K562 (cell line): ENCODE data around the gene ATCAY. TPM values are rescaled to one million over a fixed set of nuclear protein-coding genes. Genes with fewer than 3 reads are reported as not detected.

Experiments
- ATAC-seq: fragments of 200-7000 bp; cut with Tn5 transposase; 3 replicates; pipeline ENCODE4 v1.9.1; 2020; ENCODE audit warnings: moderate library complexity
- BruUV-seq: library from RNA; stranded (reverse); fragments of 400-500 nt; replicated peaks from 2 replicates; lab custom pipeline; 2021; lab: Mats Ljungman, UMichigan
- CTCF ChIA-PET: fragments of 300-600 bp; formaldehyde crosslinking; extraction: SDS; loops from one replicate; lab custom pipeline; 2021; ENCODE audit warnings: low intra/inter-chr PET ratio; lab: Yijun Ruan, JAX
- POLR2A ChIA-PET: fragments of 300-600, 350-650 bp; sonication (Branson Sonifier 250); formaldehyde crosslinking; extraction: SDS; loops from one replicate; lab custom pipeline; 2021; ENCODE audit warnings: antibody characterized with exemption, inconsistent platforms; lab: Yijun Ruan, JAX
- DNase-seq, 4 experiments: peaks; one replicate each; pipeline versions ENCODE4 v3.0.0 to v3.0.0-alpha.2; 2011 to 2018; ENCODE audit warnings: low spot score in 3 of 4, mixed read lengths in 3 of 4; ENCODE audit errors: extremely low read depth in 1 of 4
- FAIRE-seq: peaks from 2 replicates; lab custom pipeline; 2011; peaks lifted over from hg19 to GRCh38; lab: Jason Lieb, UNC
- H2AFZ ChIP-seq: 2 replicates; pipeline ENCODE4 v1.6.0; 2011; ENCODE audit warnings: low read depth, low read length, control low read depth, inconsistent platforms
- H3K27ac ChIP-seq: fragments of 200-600 bp; 3 replicates; pipeline ENCODE4 v1.8.0; 2011; ENCODE audit warnings: low read depth, mild to moderate bottlenecking, control low read depth, inconsistent platforms, low read length, moderate library complexity, mixed read lengths; ENCODE audit errors: extremely low read depth
- H3K27me3 ChIP-seq, 2 experiments: fragments of 300-600 bp in 1 of 2; 2 replicates in 1 of 2; 3 replicates in 1 of 2; pipeline versions ENCODE4 v1.6.0 to v1.8.0; 2011; ENCODE audit warnings: inconsistent platforms in 2 of 2, low read length in 2 of 2, mild to moderate bottlenecking in 1 of 2, mixed read lengths in 1 of 2, moderate library complexity in 1 of 2; ENCODE audit not compliant: control insufficient read depth in 2 of 2, insufficient read depth in 2 of 2
- H3K36me3 ChIP-seq: fragments of 300-600 bp; 3 replicates; pipeline ENCODE4 v1.8.0; 2011; ENCODE audit warnings: mild to moderate bottlenecking, low read length, inconsistent platforms; ENCODE audit not compliant: control insufficient read depth, insufficient read depth
- H3K4me1 ChIP-seq, 2 experiments: fragments of 200-600 bp in 1 of 2; replicated peaks in 1 of 2; 2 replicates in 1 of 2; 3 replicates in 1 of 2; pipeline versions ENCODE4 v1.5.1 to v1.8.0; 2011; ENCODE audit warnings: inconsistent platforms in 2 of 2, low read length in 2 of 2, mild to moderate bottlenecking in 1 of 2, mixed read lengths in 1 of 2, moderate library complexity in 1 of 2; ENCODE audit not compliant: control insufficient read depth in 2 of 2, insufficient read depth in 2 of 2
- H3K4me2 ChIP-seq: 2 replicates; pipeline ENCODE4 v1.6.1; 2011; ENCODE audit warnings: low read length, control low read depth, inconsistent platforms, mixed read lengths; ENCODE audit not compliant: insufficient read depth
- H3K4me3 ChIP-seq: fragments of 200-600 bp; sonication (generic), shearing (Covaris generic); 2 replicates; pipeline ENCODE4 v1.5.1; 2016; ENCODE audit warnings: control low read depth, inconsistent platforms
- H3K79me2 ChIP-seq: fragments of 200-600 bp; 3 replicates; pipeline ENCODE4 v1.8.0; 2011; ENCODE audit warnings: low read length, inconsistent platforms; ENCODE audit not compliant: control insufficient read depth, insufficient read depth
- H3K9ac ChIP-seq, 2 experiments: 2 replicates each; pipeline versions ENCODE4 v1.6.0 to v1.6.1; 2011; ENCODE audit warnings: low read depth in 2 of 2, low read length in 2 of 2, control low read depth in 1 of 2, inconsistent platforms in 1 of 2, mild to moderate bottlenecking in 1 of 2, mixed read lengths in 1 of 2; ENCODE audit not compliant: insufficient read depth in 1 of 2
- H3K9me1 ChIP-seq: one replicate; pipeline ENCODE4 v1.6.0; 2011; ENCODE audit warnings: inconsistent platforms, mild to moderate bottlenecking, low read length, moderate library complexity; ENCODE audit not compliant: control insufficient read depth, insufficient read depth
- H3K9me3 ChIP-seq: replicated peaks from 2 replicates; pipeline ENCODE4 v1.5.1; 2011; ENCODE audit warnings: low read depth, low read length, inconsistent platforms; ENCODE audit not compliant: control insufficient read depth, insufficient read depth
- H4K20me1 ChIP-seq: replicated peaks from 2 replicates; pipeline ENCODE4 v1.6.1; 2011; ENCODE audit warnings: low read length, inconsistent platforms, mixed read lengths; ENCODE audit not compliant: control insufficient read depth, insufficient read depth
- EZH2 ChIP-seq: IDR thresholded peaks from 2 replicates; pipeline ENCODE4 v1.6.1; 2012; ENCODE audit warnings: low read depth, mild to moderate bottlenecking, inconsistent platforms, low read length, borderline replicate concordance
- HDAC3 ChIP-seq: fragments of 450-650 bp; IDR thresholded peaks from 2 replicates; pipeline ENCODE4 v1.6.1; 2018; ENCODE audit warnings: borderline replicate concordance, mild to moderate bottlenecking, moderate library complexity; ENCODE audit not compliant: partially characterized antibody
- MAX ChIP-seq: sonication (generic); formaldehyde crosslinking; IDR thresholded peaks from 2 replicates; pipeline ENCODE4 v1.9.0; 2022; ENCODE audit warnings: mild to moderate bottlenecking, missing genetic modification reagents
- SIN3B ChIP-seq: fragments of 450-650 bp; IDR thresholded peaks from 2 replicates; pipeline ENCODE4 v1.6.1; 2017; ENCODE audit warnings: low read depth, mild to moderate bottlenecking, moderate library complexity
- ZNF431 ChIP-seq: sonication (generic); formaldehyde crosslinking; IDR thresholded peaks from 2 replicates; pipeline ENCODE4 v1.8.0; 2022; ENCODE audit warnings: mild to moderate bottlenecking, missing genetic modification reagents
- WGBS: fragments of 100-300 bp; shearing (Covaris generic); methylation state at CpG from one replicate; pipeline ENCODE4 v1.1.6; 2016; ENCODE audit warnings: low coverage, mixed read lengths; ENCODE audit not compliant: insufficient coverage; ENCODE audit errors: missing lambda C conversion rate; 5-methylcytosine and 5-hydroxymethylcytosine counted together
- in situ Hi-C: fragments of 300-500 bp; cut with MboI; formaldehyde crosslinking; loops from 4 replicates; pipeline ENCODE4 v1.15.0; 2018; ENCODE audit warnings: inconsistent platforms, mixed read lengths
- intact Hi-C: fragments of 100-400 bp; cut with micrococcal nuclease; formaldehyde crosslinking; loops from 2 replicates; pipeline ENCODE4 v1.14.2; 2022
- polyA plus RNA-seq, 8 experiments: library from polyadenylated mRNA; depleted of rRNA in 4 of 8; stranded (reverse) in 5 of 8; unstranded in 3 of 8; fragments of >200 nt; fragmentation: Nextera tagmentation in 2 of 8; fragmentation: Illumina TruSeq in 1 of 8; extraction: Ambion mirVana in 2 of 8; extraction: Trizol in 1 of 8; gene quantifications; 2 replicates each; pipeline versions ENCODE4 v1.2.1 to v1.2.3, GENCODE V29; 2011 to 2014; ENCODE audit warnings: inconsistent platforms in 1 of 8, missing spikeins in 1 of 8
- total RNA-seq, 7 experiments: library from RNA; depleted of rRNA in 6 of 7; stranded (reverse); fragments of >200 nt in 6 of 7; fragmentation: Illumina TruSeq in 2 of 7; extraction: Trizol in 2 of 7; gene quantifications; 2 replicates each; pipeline versions ENCODE4 v1.2.1 to v1.2.3, GENCODE V29; 2011 to 2021; ENCODE audit warnings: low replicate concordance in 1 of 7
- TF ChIP-seq, protein P1 (sequence below), 2 experiments: IDR thresholded peaks; 2 replicates each; pipeline ENCODE4 v1.6.1; 2011; ENCODE audit warnings: borderline replicate concordance in 1 of 2, control low read depth in 1 of 2, low read depth in 1 of 2, low read length in 1 of 2, mild to moderate bottlenecking in 1 of 2, mixed read lengths in 1 of 2, moderate library complexity in 1 of 2; ENCODE audit not compliant: insufficient read depth in 1 of 2, insufficient read length in 1 of 2, poor library complexity in 1 of 2, severe bottlenecking in 1 of 2; ENCODE audit errors: extremely low read depth in 1 of 2

ATCAY gene
- total and polyA plus RNA-seq, 9 of the 15 experiments (the other 6 are each of a cell fraction or from before 2014, with no cell fraction given), result not detected

- CTCF ChIA-PET, result no interaction called here
- DNase-seq, result no peak
- Histone ChIP-seq H2AFZ (no peak overlapping the region), H3K4me2 (no peak overlapping the region), H3K27ac (no peak overlapping the region), H3K4me1 (peaks cover 0 to 18% of the 10 kb centered on the region in 2 experiments; a peak in 3 of 5 replicates), H4K20me1 (no peaks in the 10 kb centered on the region), H3K9me1 (no peaks in the 10 kb centered on the region), H3K27me3 (peaks cover 42 to 69% of the 10 kb centered on the region in 2 experiments), H3K9ac (no peak overlapping the region), H3K36me3 (no peaks in the 10 kb centered on the region), H3K79me2 (no peaks in the 10 kb centered on the region), H3K4me3 (no peak overlapping the region), H3K9me3 (no peaks in the 10 kb centered on the region)
- POLR2A ChIA-PET, result interaction anchor here (0.7 to 1.3 kb wide), 2 partner anchors 12 to 781 kb away, joined by 3 read pairs; no protein-coding TSS in a partner anchor
- 12% methylated on average over 17 of the region's 17 CpGs for WGBS
- TF ChIP-seq, protein P1, sequence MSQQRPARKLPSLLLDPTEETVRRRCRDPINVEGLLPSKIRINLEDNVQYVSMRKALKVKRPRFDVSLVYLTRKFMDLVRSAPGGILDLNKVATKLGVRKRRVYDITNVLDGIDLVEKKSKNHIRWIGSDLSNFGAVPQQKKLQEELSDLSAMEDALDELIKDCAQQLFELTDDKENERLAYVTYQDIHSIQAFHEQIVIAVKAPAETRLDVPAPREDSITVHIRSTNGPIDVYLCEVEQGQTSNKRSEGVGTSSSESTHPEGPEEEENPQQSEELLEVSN (IDR thresholded peaks at IDR 0.05; ENCODE audit: borderline replicate concordance in 1 of 2, extremely low read depth in 1 of 2, insufficient read depth in 1 of 2, insufficient read length in 1 of 2, low read depth in 1 of 2, low read length in 1 of 2, poor library complexity in 1 of 2, severe bottlenecking in 1 of 2), result peak in 1 of 2 experiments; percentile 19
- no peak for TF ChIP-seq ZNF431
- TF ChIP-seq EZH2, result 0 out of 2 replicates have a peak, but pooled peaks have one; percentile 73
- TF ChIP-seq MAX (CRISPR knock-in tag), result peak; percentile 11; the same call in 1 of the 2 replicates
- no peak for TF ChIP-seq HDAC3
- no peak for TF ChIP-seq SIN3B
- FAIRE-seq, result no peak
- no TSS peak for BruUV-seq
- intact Hi-C loops, result no loop called here
- ATAC-seq, result no peak
- in situ Hi-C loops, result loop anchor here (5.0 kb wide), 1 partner anchor 347 kb away; no protein-coding TSS in a partner anchor
Measured at GRCh38 chr19:3860499-3860898, 20.0 kb upstream of the ATCAY start.
